ENCODE results near the gene ASB9. TPM values are rescaled to one million over a fixed set of nuclear protein-coding genes. Genes with fewer than 3 reads are reported as not detected.

The ASB9 gene
- total RNA-seq, 1 experiment from 2014 or later, result not detected

DNA sequence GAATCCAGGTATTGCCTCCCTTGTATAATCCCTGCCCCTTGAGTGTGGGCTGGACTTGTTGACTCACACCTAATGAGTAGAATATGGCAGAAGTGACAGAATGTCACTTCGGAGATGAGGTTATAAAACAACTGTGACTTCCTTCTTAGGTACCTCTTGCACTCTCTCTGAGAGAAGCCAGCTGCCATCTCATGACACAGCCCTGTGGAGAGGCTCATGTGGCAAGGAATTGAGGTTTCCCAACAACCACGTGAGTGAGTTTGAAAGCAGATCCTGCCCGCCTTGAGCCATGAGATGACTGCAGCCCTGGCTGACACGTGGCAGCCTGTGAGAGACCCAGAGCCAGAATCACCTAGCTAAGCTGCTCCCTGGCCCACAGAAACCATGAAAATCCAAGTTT, 32.0 kb upstream of the ASB9 start:
- H2BK15ac ChIP-seq (ENCODE audit: low read depth, low read length), result no peak overlapping the region
- peaks cover 2% of the 10 kb centered on the region; the same call in 1 of the 2 replicates for H3K4me1 ChIP-seq (ENCODE audit: insufficient read depth, low read length)
- no peak overlapping the region for H4K91ac ChIP-seq (ENCODE audit: insufficient read length, low read depth, low read length)
- H3K27me3 ChIP-seq (ENCODE audit: insufficient read depth, low read length), result no peaks in the 10 kb centered on the region
- Mint-ChIP-seq H3K4me3 (no peak overlapping the region), H3K27ac (no peak overlapping the region), H3K36me3 (ENCODE audit: insufficient read depth in 1 of 3, low read depth in 3 of 3) (no peaks in the 10 kb centered on the region; a peak in 1 of 7 replicates), H3K27me3 (ENCODE audit: low read depth) (peaks cover 1% of the 10 kb centered on the region), H3K4me1 (no peaks in the 10 kb centered on the region), H3K9me3 (peaks cover 15% of the 10 kb centered on the region in 2 experiments)
- H3K56ac ChIP-seq (ENCODE audit: insufficient read length, low read depth, low read length), result no peak overlapping the region
- H3K9me3 ChIP-seq (ENCODE audit: control insufficient read depth, low read depth, low read length), result no peaks in the 10 kb centered on the region
- H2AFZ ChIP-seq (ENCODE audit: low read length), result no peak overlapping the region
- H3K23ac ChIP-seq (ENCODE audit: insufficient read length, low read depth, low read length), result no peak overlapping the region
- H3K79me2 ChIP-seq (ENCODE audit: insufficient read depth, low read length), result no peaks in the 10 kb centered on the region
- H2BK120ac ChIP-seq (ENCODE audit: low read depth, low read length, poor library complexity, severe bottlenecking), result no peak overlapping the region
- no peaks in the 10 kb centered on the region for H3K79me1 ChIP-seq (ENCODE audit: insufficient read depth, low read depth, low read length, poor library complexity, severe bottlenecking)
- no peak overlapping the region for H3K27ac ChIP-seq (ENCODE audit: insufficient read length, low read depth, low read length)
- no peaks in the 10 kb centered on the region for H4K20me1 ChIP-seq (ENCODE audit: control insufficient read depth, insufficient read depth, insufficient read length)
- no peak overlapping the region for H2BK12ac ChIP-seq (ENCODE audit: insufficient read length, low read depth, low read length)
- H4K8ac ChIP-seq (replicated peaks; ENCODE audit: insufficient read length, low read depth, low read length), result no peak overlapping the region
- H3K14ac ChIP-seq (ENCODE audit: insufficient read depth, low read length), result no peak overlapping the region
- H2AK5ac ChIP-seq (ENCODE audit: insufficient read length, low read length), result no peak overlapping the region
- H3K23me2 ChIP-seq (ENCODE audit: insufficient read length, low read depth, low read length, poor library complexity, severe bottlenecking), result no peaks in the 10 kb centered on the region
- no peak for DNase-seq
- H4K5ac ChIP-seq (ENCODE audit: insufficient read length, low read depth, low read length), result no peak overlapping the region
- H3K4me2 ChIP-seq (ENCODE audit: insufficient read depth, insufficient read length, low read length), result no peak overlapping the region
- H3K4ac ChIP-seq (ENCODE audit: low read depth, low read length), result no peak overlapping the region
- no peak overlapping the region for H3T11ph ChIP-seq (ENCODE audit: low read length)
- no peak overlapping the region for H2BK20ac ChIP-seq (ENCODE audit: low read depth, low read length, poor library complexity, severe bottlenecking)
- H3K9ac ChIP-seq (ENCODE audit: extremely low read depth, insufficient read length, low read length), result no peak overlapping the region
- WGBS (ENCODE audit: extremely low coverage, insufficient read length, low lambda C conversion rate), result no CpG with 5 or more reads among the region's 4 CpGs
- TF ChIP-seq, protein P1, sequence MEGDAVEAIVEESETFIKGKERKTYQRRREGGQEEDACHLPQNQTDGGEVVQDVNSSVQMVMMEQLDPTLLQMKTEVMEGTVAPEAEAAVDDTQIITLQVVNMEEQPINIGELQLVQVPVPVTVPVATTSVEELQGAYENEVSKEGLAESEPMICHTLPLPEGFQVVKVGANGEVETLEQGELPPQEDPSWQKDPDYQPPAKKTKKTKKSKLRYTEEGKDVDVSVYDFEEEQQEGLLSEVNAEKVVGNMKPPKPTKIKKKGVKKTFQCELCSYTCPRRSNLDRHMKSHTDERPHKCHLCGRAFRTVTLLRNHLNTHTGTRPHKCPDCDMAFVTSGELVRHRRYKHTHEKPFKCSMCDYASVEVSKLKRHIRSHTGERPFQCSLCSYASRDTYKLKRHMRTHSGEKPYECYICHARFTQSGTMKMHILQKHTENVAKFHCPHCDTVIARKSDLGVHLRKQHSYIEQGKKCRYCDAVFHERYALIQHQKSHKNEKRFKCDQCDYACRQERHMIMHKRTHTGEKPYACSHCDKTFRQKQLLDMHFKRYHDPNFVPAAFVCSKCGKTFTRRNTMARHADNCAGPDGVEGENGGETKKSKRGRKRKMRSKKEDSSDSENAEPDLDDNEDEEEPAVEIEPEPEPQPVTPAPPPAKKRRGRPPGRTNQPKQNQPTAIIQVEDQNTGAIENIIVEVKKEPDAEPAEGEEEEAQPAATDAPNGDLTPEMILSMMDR (conservative IDR thresholded peaks at IDR 0.05), result no peak
- no peak overlapping the region for H3K18ac ChIP-seq (ENCODE audit: insufficient read length, low read depth, low read length)
- no peak overlapping the region for H2BK5ac ChIP-seq (ENCODE audit: insufficient read length, low read length)
